Caco-2 (cell line): ENCODE data around the gene BBOF1. TPM values are rescaled to one million over a fixed set of nuclear protein-coding genes. Genes with fewer than 3 reads are reported as not detected.
A peak's percentile ranks its signal among the peaks of the same experiment; 100 is the strongest.
"Not testable (repeated sequence)": the region's sequence is repeated elsewhere in the genome, so short reads cannot be mapped to it uniquely, and the experiment has no call there.

Experiments used
- BruUV-seq: library from RNA; stranded (reverse); fragments of 400-500 nt; replicated peaks from 2 replicates; lab custom pipeline; 2021; lab: Mats Ljungman, UMichigan
- CTCF ChIA-PET: fragments of 300-600 bp; sonication (Branson Sonifier 250); formaldehyde crosslinking; loops from one replicate; lab custom pipeline; 2022; ENCODE audit warnings: antibody characterized with exemption; lab: Charles Lee
- POLR2A ChIA-PET: fragments of 300-600 bp; sonication (Branson Sonifier 250); formaldehyde crosslinking; loops from one replicate; lab custom pipeline; 2022; ENCODE audit warnings: antibody characterized with exemption; lab: Charles Lee
- DNase-seq, 2 experiments: peaks; one replicate each; pipeline versions ENCODE4 v3.0.0 to v3.0.0-alpha.2; 2020 to 2022
- H3K27me3 ChIP-seq: replicated peaks from 2 replicates; pipeline ENCODE4 v1.6.0; 2011; ENCODE audit warnings: low read length; ENCODE audit not compliant: control insufficient read depth, insufficient read depth
- H3K36me3 ChIP-seq: 2 replicates; pipeline ENCODE4 v1.5.1; 2011; ENCODE audit warnings: low read length; ENCODE audit not compliant: control insufficient read depth, insufficient read depth
- H3K4me1 ChIP-seq: fragments of 250-450 bp; sonication (Bioruptor Pico); 2 replicates; pipeline ENCODE4 v1.5.1; 2020; ENCODE audit warnings: mild to moderate bottlenecking
- H3K4me3 ChIP-seq: 2 replicates; pipeline ENCODE4 v1.5.1; 2011; ENCODE audit warnings: low read depth, mild to moderate bottlenecking, control low read depth, low read length
- H3K9me3 ChIP-seq: fragments of 250-450 bp; sonication (Bioruptor Pico); 2 replicates; pipeline ENCODE4 v1.5.1; 2020; ENCODE audit warnings: mild to moderate bottlenecking, moderate library complexity
- H3K27ac Mint-ChIP-seq: one replicate; pipeline ENCODE4 v1.8.0; 2022; ENCODE audit warnings: mixed read lengths; ENCODE audit not compliant: unreplicated experiment
- H3K27me3 Mint-ChIP-seq: one replicate; pipeline ENCODE4 v1.8.0; 2022; ENCODE audit warnings: mixed read lengths; ENCODE audit not compliant: insufficient read depth, unreplicated experiment
- H3K36me3 Mint-ChIP-seq: one replicate; pipeline ENCODE4 v1.8.0; 2022; ENCODE audit warnings: mild to moderate bottlenecking, mixed read lengths; ENCODE audit not compliant: insufficient read depth, unreplicated experiment
- H3K4me1 Mint-ChIP-seq: one replicate; pipeline ENCODE4 v1.8.0; 2022; ENCODE audit warnings: low read depth, mixed read lengths; ENCODE audit not compliant: unreplicated experiment
- H3K4me3 Mint-ChIP-seq: one replicate; pipeline ENCODE4 v1.8.0; 2022; ENCODE audit warnings: mild to moderate bottlenecking, moderate library complexity, mixed read lengths; ENCODE audit not compliant: unreplicated experiment
- H3K9me3 Mint-ChIP-seq: one replicate; pipeline ENCODE4 v1.8.0; 2022; ENCODE audit warnings: mixed read lengths; ENCODE audit not compliant: unreplicated experiment
- CTCF ChIP-seq, 2 experiments: fragments of 200-600 bp in 1 of 2; IDR thresholded peaks; 1 replicate in 1 of 2; 2 replicates in 1 of 2; pipeline versions ENCODE4 v1.5.1 to v1.8.0; 2011 to 2022; ENCODE audit warnings: antibody characterized with exemption in 1 of 2, control low read depth in 1 of 2, inconsistent platforms in 1 of 2, low read depth in 1 of 2, low read length in 1 of 2, mild to moderate bottlenecking in 1 of 2, moderate library complexity in 1 of 2; ENCODE audit not compliant: insufficient read depth in 1 of 2, severe bottlenecking in 1 of 2, unreplicated experiment in 1 of 2
- intact Hi-C: fragments of 100-400 bp; cut with micrococcal nuclease; formaldehyde crosslinking; loops from one replicate; pipeline ENCODE4 v1.10.0; 2022; ENCODE audit not compliant: unreplicated experiment
- total RNA-seq: library from RNA; stranded (reverse); gene quantifications from 2 replicates; pipeline ENCODE4 v1.2.3, GENCODE V29; 2022

The BBOF1 gene
- total RNA-seq, 1 experiment from 2014 or later = 0.66 TPM

GRCh38 chr14:73998726-73999125 lies 20.4 kb upstream of the BBOF1 start:
- no peaks in the 10 kb centered on the region for H3K36me3 Mint-ChIP-seq
- no peaks in the 10 kb centered on the region for H3K27me3 Mint-ChIP-seq
- Histone ChIP-seq H3K4me1 (peaks cover 41% of the 10 kb centered on the region), H3K27me3 (no peaks in the 10 kb centered on the region), H3K36me3 (no peaks in the 10 kb centered on the region), H3K9me3 (no peaks in the 10 kb centered on the region), H3K4me3 (no peak overlapping the region)
- no peak overlapping the region for H3K4me3 Mint-ChIP-seq
- H3K9me3 Mint-ChIP-seq = no peaks in the 10 kb centered on the region
- H3K27ac Mint-ChIP-seq = peak overlapping the region; percentile 60
- no peak for TF ChIP-seq CTCF (IDR thresholded peaks at IDR 0.05; ENCODE audit: insufficient read depth in 1 of 2, low read depth in 1 of 2, low read length in 1 of 2, severe bottlenecking in 1 of 2, unreplicated experiment in 1 of 2)
- H3K4me1 Mint-ChIP-seq = peaks cover 27% of the 10 kb centered on the region
- DNase-seq = no peak
- POLR2A ChIA-PET = no interaction called here
- BruUV-seq = no TSS peak
- intact Hi-C loops = loop anchor here (5.0 kb wide), 1 partner anchor 39 kb away; no protein-coding TSS in a partner anchor
- CTCF ChIA-PET = no interaction called here

- intact Hi-C loops, H3K4me3 Mint-ChIP-seq, H3K27me3 Mint-ChIP-seq, H3K4me3 ChIP-seq, DNase-seq, BruUV-seq, CTCF ChIA-PET, H3K36me3 Mint-ChIP-seq, POLR2A ChIA-PET, H3K27ac Mint-ChIP-seq, H3K9me3 Mint-ChIP-seq, H3K4me1 Mint-ChIP-seq, H3K27me3 ChIP-seq, H3K36me3 ChIP-seq, H3K4me1 ChIP-seq, H3K9me3 ChIP-seq: not testable (repeated sequence)
Observed at GRCh38 chr14:74005664-74006063, 13.5 kb upstream of the BBOF1 start.

- intact Hi-C loops = no loop called here
- Mint-ChIP-seq H3K27me3 (no peaks in the 10 kb centered on the region), H3K27ac (no peak overlapping the region), H3K36me3 (peaks cover 6% of the 10 kb centered on the region), H3K4me1 (peaks cover 6% of the 10 kb centered on the region), H3K4me3 (no peak overlapping the region), H3K9me3 (no peaks in the 10 kb centered on the region)
- peaks cover 3% of the 10 kb centered on the region for H3K4me1 ChIP-seq
- H3K4me3 ChIP-seq = no peak overlapping the region
- no peaks in the 10 kb centered on the region for H3K27me3 ChIP-seq
- POLR2A ChIA-PET = no interaction called here
- no peak for TF ChIP-seq CTCF (IDR thresholded peaks at IDR 0.05; ENCODE audit: insufficient read depth in 1 of 2, low read depth in 1 of 2, low read length in 1 of 2, severe bottlenecking in 1 of 2, unreplicated experiment in 1 of 2)
- DNase-seq = no peak
- CTCF ChIA-PET = no interaction called here
- no TSS peak for BruUV-seq
- no peaks in the 10 kb centered on the region; the same call in 1 of the 2 replicates for H3K36me3 ChIP-seq
- no peaks in the 10 kb centered on the region for H3K9me3 ChIP-seq
Observed at GRCh38 chr14:74008843-74009499, 10.2 kb upstream of the BBOF1 start.
